Osteoblast (primary cell): ENCODE data around the gene UFC1. TPM values are rescaled to one million over a fixed set of nuclear protein-coding genes. Genes with fewer than 3 reads are reported as not detected.
A peak's percentile ranks its signal among the peaks of the same experiment; 100 is the strongest.

Experiments
- DNase-seq: peaks from one replicate; pipeline ENCODE4 v3.0.0; 2011; ENCODE audit warnings: low spot score, mixed read lengths; ENCODE audit not compliant: insufficient read length; ENCODE audit errors: missing footprints
- H2AFZ ChIP-seq: 2 replicates; pipeline ENCODE4 v1.6.0; 2011; ENCODE audit warnings: mild to moderate bottlenecking, low read length
- H3K27ac ChIP-seq: 2 replicates; pipeline ENCODE4 v1.5.1; 2011; ENCODE audit warnings: mild to moderate bottlenecking, low read depth, low read length, moderate library complexity
- H3K27me3 ChIP-seq: 2 replicates; pipeline ENCODE4 v1.6.0; 2012; ENCODE audit warnings: mild to moderate bottlenecking, control low read depth, inconsistent platforms, low read length, moderate library complexity; ENCODE audit not compliant: insufficient read depth
- H3K36me3 ChIP-seq: 2 replicates; pipeline ENCODE4 v1.5.1; 2011; ENCODE audit warnings: mild to moderate bottlenecking, low read length, control low read depth, moderate library complexity; ENCODE audit not compliant: insufficient read depth
- H3K4me1 ChIP-seq: 2 replicates; pipeline ENCODE4 v1.5.1; 2011; ENCODE audit warnings: mild to moderate bottlenecking, low read length, control low read depth, moderate library complexity; ENCODE audit not compliant: insufficient read depth
- H3K4me2 ChIP-seq: 2 replicates; pipeline ENCODE4 v1.6.0; 2011; ENCODE audit warnings: mild to moderate bottlenecking, low read length; ENCODE audit not compliant: insufficient read depth
- H3K4me3 ChIP-seq: fragments of 200-600 bp; sonication (generic); 3 replicates; pipeline ENCODE4 v1.5.1; 2012; ENCODE audit warnings: mild to moderate bottlenecking, low read length, inconsistent platforms; ENCODE audit not compliant: insufficient read depth
- H3K79me2 ChIP-seq: 2 replicates; pipeline ENCODE4 v1.6.0; 2012; ENCODE audit warnings: mild to moderate bottlenecking, low read length, control low read depth, inconsistent platforms; ENCODE audit not compliant: insufficient read depth
- H3K9me3 ChIP-seq: 2 replicates; pipeline ENCODE4 v1.5.1; 2011; ENCODE audit warnings: low read depth, low read length, control low read depth
- H4K20me1 ChIP-seq: 2 replicates; pipeline ENCODE4 v1.6.0; 2012; ENCODE audit warnings: mild to moderate bottlenecking, low read length, control low read depth; ENCODE audit not compliant: insufficient read depth
- total RNA-seq: library from RNA; depleted of rRNA; stranded (reverse); fragments of >200 nt; gene quantifications from 2 replicates; pipeline ENCODE4 v1.2.3, GENCODE V29; 2012
- TF ChIP-seq, protein P1 (sequence below): IDR thresholded peaks from 2 replicates; pipeline ENCODE4 v1.5.1; 2011; ENCODE audit warnings: mild to moderate bottlenecking, low read depth, low read length, moderate library complexity; ENCODE audit errors: extremely low read depth

UFC1 gene
- total RNA-seq, 1 donor, result 95.2 TPM

DNA sequence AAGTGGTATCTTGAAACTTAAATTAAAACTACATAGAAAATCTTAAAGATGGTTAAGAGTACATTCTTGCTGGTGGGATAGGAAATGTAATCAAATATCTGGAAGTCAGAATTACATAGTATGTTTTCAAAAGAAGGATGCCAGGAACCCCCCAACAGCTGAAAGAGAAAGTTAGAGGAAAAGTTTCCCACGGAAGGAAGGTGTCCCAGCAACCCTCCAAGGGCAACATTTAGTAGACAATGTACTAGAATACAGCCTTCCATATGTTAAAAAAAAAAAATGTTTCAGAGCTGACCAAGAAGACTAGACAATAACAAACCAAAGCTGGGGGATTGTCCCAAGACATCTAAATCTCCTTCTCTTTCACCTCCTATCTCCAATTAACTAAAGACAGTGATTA, 23.5 kb upstream of the UFC1 start:
- H3K9me3 ChIP-seq, result no peaks in the 10 kb centered on the region
- H2AFZ ChIP-seq, result no peak overlapping the region
- no peak overlapping the region for H3K4me3 ChIP-seq
- no peaks in the 10 kb centered on the region for H3K27me3 ChIP-seq
- H3K4me2 ChIP-seq, result peak overlapping the region; percentile 97
- H4K20me1 ChIP-seq, result peaks cover 20% of the 10 kb centered on the region
- TF ChIP-seq, protein P1, sequence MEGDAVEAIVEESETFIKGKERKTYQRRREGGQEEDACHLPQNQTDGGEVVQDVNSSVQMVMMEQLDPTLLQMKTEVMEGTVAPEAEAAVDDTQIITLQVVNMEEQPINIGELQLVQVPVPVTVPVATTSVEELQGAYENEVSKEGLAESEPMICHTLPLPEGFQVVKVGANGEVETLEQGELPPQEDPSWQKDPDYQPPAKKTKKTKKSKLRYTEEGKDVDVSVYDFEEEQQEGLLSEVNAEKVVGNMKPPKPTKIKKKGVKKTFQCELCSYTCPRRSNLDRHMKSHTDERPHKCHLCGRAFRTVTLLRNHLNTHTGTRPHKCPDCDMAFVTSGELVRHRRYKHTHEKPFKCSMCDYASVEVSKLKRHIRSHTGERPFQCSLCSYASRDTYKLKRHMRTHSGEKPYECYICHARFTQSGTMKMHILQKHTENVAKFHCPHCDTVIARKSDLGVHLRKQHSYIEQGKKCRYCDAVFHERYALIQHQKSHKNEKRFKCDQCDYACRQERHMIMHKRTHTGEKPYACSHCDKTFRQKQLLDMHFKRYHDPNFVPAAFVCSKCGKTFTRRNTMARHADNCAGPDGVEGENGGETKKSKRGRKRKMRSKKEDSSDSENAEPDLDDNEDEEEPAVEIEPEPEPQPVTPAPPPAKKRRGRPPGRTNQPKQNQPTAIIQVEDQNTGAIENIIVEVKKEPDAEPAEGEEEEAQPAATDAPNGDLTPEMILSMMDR, result no peak
- peaks cover 20% of the 10 kb centered on the region for H3K4me1 ChIP-seq
- H3K27ac ChIP-seq, result peak overlapping the region; percentile 6
- DNase-seq, result no peak
- peaks cover 24% of the 10 kb centered on the region for H3K36me3 ChIP-seq
- H3K79me2 ChIP-seq, result peaks cover 93% of the 10 kb centered on the region

DNA sequence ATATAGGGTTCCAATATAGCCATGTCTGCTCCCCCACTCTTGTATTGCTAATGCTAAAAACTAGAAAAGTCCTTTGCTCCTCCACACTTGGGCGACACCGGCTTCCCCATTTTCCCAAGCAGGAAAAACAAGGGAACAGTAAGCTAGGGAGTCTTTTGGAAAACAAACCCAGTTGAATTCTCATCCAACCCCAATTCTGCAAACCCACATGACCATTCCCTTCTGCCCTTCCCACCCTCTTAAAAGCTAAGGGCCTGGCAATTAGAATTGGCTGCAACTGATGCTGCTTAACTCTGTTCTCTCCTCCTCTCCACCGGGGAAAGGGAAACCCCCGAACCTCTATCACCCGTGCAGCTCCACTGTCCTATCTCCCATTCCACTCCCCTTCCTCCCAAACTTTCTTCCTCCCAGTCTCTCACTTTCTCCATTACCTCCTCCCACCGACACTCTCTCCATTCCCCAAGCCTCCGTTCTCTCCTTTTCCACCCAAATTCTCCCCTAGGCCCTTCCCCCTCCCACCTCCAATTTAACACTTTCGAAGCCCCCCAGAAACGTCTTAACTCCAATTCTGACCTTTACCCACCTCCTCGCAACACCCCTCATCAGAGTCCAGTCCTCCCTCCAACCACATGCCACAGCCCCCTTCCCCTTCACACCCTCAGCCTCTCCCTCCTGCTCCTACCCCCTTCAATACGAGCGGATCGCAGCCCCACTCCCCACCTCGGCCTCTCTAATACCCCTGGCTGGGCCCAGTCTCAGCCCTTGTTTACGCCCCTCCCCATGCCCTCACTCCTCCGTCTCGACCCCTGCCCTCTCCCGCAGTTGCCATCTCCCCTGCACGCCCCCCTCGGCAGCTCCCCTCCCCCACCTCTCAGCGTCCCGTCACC, 22.0 kb upstream of the UFC1 start:
- Histone ChIP-seq H3K4me2 (peak overlapping the region; percentile 97), H3K36me3 (peaks cover 17% of the 10 kb centered on the region), H3K4me1 (peaks cover 20% of the 10 kb centered on the region), H3K27me3 (no peaks in the 10 kb centered on the region), H3K9me3 (no peaks in the 10 kb centered on the region), H3K79me2 (peaks cover 81% of the 10 kb centered on the region), H3K27ac (peak overlapping the region; percentile 96), H3K4me3 (peak overlapping the region; percentile 100), H2AFZ (peak overlapping the region; percentile 79), H4K20me1 (peaks cover 13% of the 10 kb centered on the region)
- TF ChIP-seq, protein P1, result no peak
- DNase-seq, result peak; percentile 77

DNA sequence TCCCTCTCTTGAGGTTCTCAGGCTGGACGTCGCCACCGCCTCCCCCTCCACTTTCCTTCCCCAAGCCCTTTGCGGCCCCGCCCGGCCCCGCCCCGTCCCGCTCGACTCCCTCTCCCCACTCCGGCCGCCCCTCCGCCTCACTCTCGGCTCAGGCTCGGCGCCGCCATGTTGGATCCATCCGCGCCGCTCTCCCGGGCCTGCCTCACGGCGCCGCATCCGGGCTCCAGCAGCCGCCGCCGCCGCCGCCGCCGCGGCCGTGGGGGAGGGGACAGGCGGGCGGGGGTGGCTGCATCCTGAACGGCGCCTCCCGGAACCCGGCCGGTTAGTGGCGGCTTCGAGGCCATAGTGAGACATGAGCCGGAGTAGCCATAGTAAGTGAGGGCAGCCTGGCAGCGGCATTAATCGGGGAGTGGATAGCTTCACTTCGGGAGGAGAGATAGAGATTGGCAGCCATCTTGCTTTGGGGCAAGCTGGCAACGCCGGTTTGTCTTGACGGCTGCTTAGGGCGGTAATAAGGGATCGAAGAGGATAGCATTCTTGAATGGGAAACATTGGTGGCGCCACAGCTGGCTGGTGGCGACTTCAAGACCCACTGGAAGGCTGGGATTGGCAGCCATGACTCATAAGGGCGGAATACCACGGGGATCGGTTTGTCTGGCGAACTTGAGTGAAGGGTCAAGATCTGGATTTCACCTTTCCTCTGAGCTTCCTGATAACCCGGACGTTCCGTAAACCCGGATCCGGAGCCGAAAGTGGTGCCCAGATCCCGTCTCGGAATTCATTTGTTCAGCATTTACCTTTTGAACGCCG, 21.2 kb upstream of the UFC1 start, which contains the start of gene DEDD:
Gene DEDD, minus strand, starts transcription at position 258 of the 810 bp plus-strand sequence. CDS start 8,205 bp downstream, outside the sequence.
- TF ChIP-seq, protein P1, result no peak
- Histone ChIP-seq H3K9me3 (no peaks in the 10 kb centered on the region), H3K27ac (peak within 1 kb of the TSS; percentile 96), H3K4me1 (peaks cover 20% of the 10 kb centered on the region), H2AFZ (peak within 1 kb of the TSS; percentile 100), H3K27me3 (no peaks in the 10 kb centered on the region), H3K4me3 (peak within 1 kb of the TSS; percentile 100), H4K20me1 (peaks cover 11% of the 10 kb centered on the region), H3K79me2 (peaks cover 73% of the 10 kb centered on the region), H3K4me2 (peak within 1 kb of the TSS; percentile 99), H3K36me3 (peaks cover 17% of the 10 kb centered on the region)
- peak; percentile 97 for DNase-seq
